Fibroblast of pulmonary artery (primary cell): ENCODE measurements around the gene ARSB.
"Not testable (repeated sequence)": the region's sequence is repeated elsewhere in the genome, so short reads cannot be mapped to it uniquely, and the experiment has no call there.

ENCODE experiments used
- DNase-seq: peaks from one replicate; pipeline ENCODE4 v3.0.0-alpha.2; 2010; ENCODE audit warnings: low read depth
- H3K4me3 ChIP-seq: replicated peaks from 2 replicates; pipeline ENCODE4 v1.5.1; 2011; ENCODE audit warnings: low read depth, mild to moderate bottlenecking, control low read depth, low read length, moderate library complexity
- CTCF ChIP-seq: IDR thresholded peaks from 2 replicates; pipeline ENCODE4 v1.5.1; 2011; ENCODE audit warnings: mild to moderate bottlenecking, control low read depth, low read length, inconsistent platforms; ENCODE audit errors: missing control alignments

Gene ARSB

DNA sequence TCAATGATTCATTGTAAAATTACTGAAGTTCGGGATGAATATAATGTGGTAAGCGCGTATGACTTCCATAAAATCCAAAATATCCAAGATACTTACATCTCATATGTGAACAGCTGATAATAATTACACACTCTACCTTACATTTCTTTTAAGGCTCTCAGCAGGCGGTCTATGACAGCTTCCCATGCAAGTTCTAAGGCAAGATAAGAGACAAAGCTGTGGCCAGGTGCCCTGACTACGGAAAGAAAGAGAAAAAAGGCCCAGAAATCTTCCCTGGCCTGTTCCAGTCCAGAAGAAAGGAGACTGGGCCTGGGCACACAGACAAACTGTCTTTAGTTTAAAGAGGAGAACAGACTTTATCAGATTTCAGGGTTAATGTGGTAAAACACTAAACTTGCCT is 69.1 kb downstream of the ARSB start:
- no peak for DNase-seq
- no peak overlapping the region for H3K4me3 ChIP-seq
- no peak for TF ChIP-seq CTCF

- no peak for TF ChIP-seq CTCF
- no peak overlapping the region for H3K4me3 ChIP-seq
- DNase-seq, result no peak
Measured at GRCh38 chr5:78915170-78915569, 69.9 kb downstream of the ARSB start.

DNA sequence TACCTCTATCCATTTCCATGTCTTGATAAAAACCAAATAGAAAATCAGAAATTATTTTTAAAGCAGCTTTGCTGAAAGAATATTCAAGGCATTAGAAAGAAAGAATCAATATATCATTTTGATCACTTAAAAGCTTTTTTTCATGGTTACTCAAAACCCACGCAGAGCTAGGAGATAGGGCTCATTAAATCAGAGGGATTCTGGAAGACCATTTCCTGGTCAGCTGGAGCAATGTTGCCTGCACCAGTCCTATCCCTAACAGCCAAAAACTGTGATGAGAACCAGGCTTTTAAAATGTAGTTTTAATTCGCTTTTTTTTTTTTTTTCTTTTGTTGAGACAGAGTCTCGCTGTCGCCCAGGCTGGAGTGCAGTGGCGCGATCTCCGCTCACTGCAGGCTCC is 72.3 kb downstream of the ARSB start:
- H3K4me3 ChIP-seq, result no peak overlapping the region
- no peak for TF ChIP-seq CTCF
- DNase-seq, result no peak

GRCh38 chr5:78912085-78912771 is 72.9 kb downstream of the ARSB start:
- H3K4me3 ChIP-seq, result no peak overlapping the region
- TF ChIP-seq CTCF, result no peak
- DNase-seq, result peak; percentile 35

DNA sequence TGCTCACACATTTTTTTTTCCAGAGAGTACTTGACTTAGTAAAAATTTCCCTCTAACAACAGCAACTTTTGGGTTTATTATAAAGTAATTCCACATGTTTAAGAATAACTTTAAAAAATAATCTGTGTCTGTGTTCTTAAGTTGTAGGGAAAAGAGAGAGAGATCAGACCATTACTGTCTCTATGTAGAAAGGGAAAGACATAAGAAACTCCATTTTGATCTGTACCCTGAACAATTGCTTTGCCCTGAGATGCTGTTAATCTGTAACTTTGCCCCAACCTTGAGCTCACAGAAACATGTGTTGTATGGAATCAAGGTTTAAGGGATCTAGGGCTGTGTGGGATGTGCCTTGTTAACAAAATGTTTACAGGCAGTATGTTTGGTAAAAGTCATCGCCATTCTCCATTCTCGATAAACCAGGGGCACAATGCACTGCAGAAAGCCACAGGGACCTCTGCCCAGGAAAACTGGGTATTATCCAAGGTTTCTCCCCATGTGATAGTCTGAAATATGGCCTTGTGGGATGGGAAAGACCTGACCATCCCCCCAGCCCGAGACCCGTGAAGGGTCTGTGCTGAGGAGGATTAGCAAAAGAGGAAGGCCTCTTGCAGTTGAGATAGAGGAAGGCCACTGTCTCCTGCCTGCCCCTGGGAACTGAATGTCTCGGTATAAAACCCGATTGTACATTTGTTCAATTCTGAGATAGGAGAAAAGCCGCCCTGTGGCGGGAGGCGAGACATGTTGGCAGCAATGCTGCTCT is 75.7 kb downstream of the ARSB start:
- not testable (repeated sequence) for H3K4me3 ChIP-seq, DNase-seq

- no peak for TF ChIP-seq CTCF
- DNase-seq, result peak; percentile 68
- peak overlapping the region; percentile 27 for H3K4me3 ChIP-seq
Measured at GRCh38 chr5:78908173-78909061, 76.7 kb downstream of the ARSB start.
